PFSK-1 (cell line): ENCODE results near the gene RALGPS1.

Source experiments
- POLR2AphosphoS5 ChIP-seq: IDR thresholded peaks from 2 replicates; pipeline ENCODE4 v1.6.1; 2012; ENCODE audit warnings: low read depth, mild to moderate bottlenecking, control low read depth, low read length, moderate library complexity
- REST ChIP-seq, 2 experiments: IDR thresholded peaks; 2 replicates each; pipeline versions ENCODE4 v1.6.1 to v1.8.0; 2011 to 2012; ENCODE audit warnings: low read depth in 2 of 2, low read length in 2 of 2, control low read depth in 1 of 2, inconsistent platforms in 1 of 2, mild to moderate bottlenecking in 1 of 2, moderate library complexity in 1 of 2; ENCODE audit not compliant: insufficient read depth in 1 of 2
- SIN3A ChIP-seq: IDR thresholded peaks from 2 replicates; pipeline ENCODE4 v1.6.1; 2012; ENCODE audit warnings: mild to moderate bottlenecking, low read length, moderate library complexity, borderline replicate concordance; ENCODE audit not compliant: insufficient read depth
- TAF1 ChIP-seq: IDR thresholded peaks from 2 replicates; pipeline ENCODE4 v1.6.1; 2012; ENCODE audit warnings: low read length, control low read depth, borderline replicate concordance; ENCODE audit not compliant: insufficient read depth

- TF ChIP-seq SIN3A (no peak), TAF1 (no peak), POLR2AphosphoS5 (no peak), REST (IDR thresholded peaks at IDR 0.05; ENCODE audit: insufficient read depth in 1 of 2, low read depth in 2 of 2, low read length in 2 of 2) (no peak)
These were observed 217.8 kb downstream of the RALGPS1 start for GRCh38 chr9:127132375-127132774.
